ENCODE data around the gene SAMD14.

DNA sequence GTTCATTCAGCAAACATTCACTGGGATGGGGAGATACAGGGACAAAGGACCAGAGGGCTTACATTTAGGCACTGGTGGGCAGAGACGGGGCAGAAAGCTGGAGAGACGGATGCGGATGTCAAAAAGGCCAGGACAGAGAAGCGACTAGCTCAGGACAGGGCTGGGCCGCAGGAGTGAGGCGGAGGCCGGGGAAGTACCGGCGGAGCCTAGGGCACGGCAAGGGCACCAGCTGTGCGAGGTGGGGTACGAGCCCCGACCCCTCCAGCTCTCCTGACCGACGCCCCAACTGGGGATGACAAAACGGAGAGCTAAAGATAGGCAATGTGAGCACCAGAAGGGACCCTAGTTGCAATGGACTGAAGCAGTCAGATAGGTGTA, 31.9 kb upstream of the SAMD14 start:
- TF ChIP-seq CTCF (IDR thresholded peaks at IDR 0.05) (no peak), POLR2A (IDR thresholded peaks at IDR 0.05) (no peak)
